AG10803 (cell line): ENCODE measurements around the gene MYT1.

Source experiments
- DNase-seq: peaks from one replicate; pipeline ENCODE4 v3.0.0; 2010; ENCODE audit warnings: low read depth
- H3K4me3 ChIP-seq: 2 replicates; pipeline ENCODE4 v1.5.1; 2011; ENCODE audit warnings: mild to moderate bottlenecking, low read length, control low read depth
- CTCF ChIP-seq: conservative IDR thresholded peaks from 2 replicates; pipeline ENCODE4 v1.5.1; 2011; ENCODE audit warnings: mild to moderate bottlenecking, low read length, control low read depth, inconsistent platforms

Gene MYT1

GRCh38 chr20:64220891-64221527 is 56.8 kb downstream of the MYT1 start:
- H3K4me3 ChIP-seq, result no peak overlapping the region
- no peak for TF ChIP-seq CTCF
- no peak for DNase-seq

- H3K4me3 ChIP-seq, result no peak overlapping the region
- DNase-seq, result peak; percentile 21
- no peak for TF ChIP-seq CTCF
These were observed 58.1 kb downstream of the MYT1 start for GRCh38 chr20:64222291-64222735.

- no peak for DNase-seq
- H3K4me3 ChIP-seq, result no peak overlapping the region
- TF ChIP-seq CTCF, result no peak
These were observed 58.7 kb downstream of the MYT1 start for GRCh38 chr20:64222851-64223525.

- no peak overlapping the region for H3K4me3 ChIP-seq
- peak; percentile 8 for DNase-seq
- peak; percentile 18 for TF ChIP-seq CTCF
These were observed 59.3 kb downstream of the MYT1 start for GRCh38 chr20:64223526-64224067.

DNA sequence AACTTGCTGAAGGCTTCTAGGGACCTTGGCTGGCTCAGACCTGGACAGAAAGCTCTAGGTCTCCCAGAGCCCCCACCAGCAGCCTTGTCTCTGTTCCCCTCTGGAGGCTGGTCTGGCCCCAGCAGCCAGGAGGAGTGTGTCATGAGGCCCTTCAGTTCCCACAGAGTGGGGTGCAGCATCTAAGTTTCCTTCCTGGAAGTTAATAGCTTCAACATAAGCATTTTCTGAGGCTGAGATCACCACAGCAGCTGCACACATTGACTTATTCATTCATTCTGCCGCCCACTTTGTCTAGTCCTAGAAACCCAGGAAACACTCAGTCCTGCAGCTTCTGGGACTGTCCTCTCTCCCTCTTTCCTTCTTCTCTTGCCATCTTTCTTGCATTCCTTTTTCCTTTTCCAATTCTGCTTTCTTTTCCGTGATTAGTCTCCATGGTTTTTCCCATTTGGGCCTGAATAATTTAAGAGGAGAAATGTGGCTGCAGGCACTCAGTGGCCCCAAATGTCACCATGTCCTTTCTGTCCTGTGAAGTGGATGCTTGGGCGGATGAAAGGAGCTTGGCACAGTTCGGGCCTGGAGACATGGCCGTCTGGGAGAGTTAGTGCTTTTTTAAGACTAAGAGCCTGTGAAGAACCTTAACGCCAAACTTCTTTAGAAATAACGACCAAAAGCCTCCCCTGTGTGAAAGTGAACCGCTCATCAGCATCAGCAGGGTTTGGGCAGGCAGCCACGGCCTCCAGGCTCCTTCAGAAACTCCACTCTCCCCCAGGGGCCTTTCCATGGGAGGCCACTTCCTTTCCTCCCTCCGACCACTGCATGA is 60.3 kb downstream of the MYT1 start:
- TF ChIP-seq CTCF, result peak; percentile 9; the same call in 1 of the 2 replicates
- DNase-seq, result peak; percentile 92

GRCh38 chr20:64225171-64225595 is 60.9 kb downstream of the MYT1 start:
- no peak for TF ChIP-seq CTCF
- no peak overlapping the region for H3K4me3 ChIP-seq

More for the DNA sequence above, 60.3 kb downstream of the MYT1 start:
- no peak overlapping the region for H3K4me3 ChIP-seq

More at GRCh38 chr20:64225171-64225595, 60.9 kb downstream of the MYT1 start:
- DNase-seq, result no peak
